Nephron (organoid): ENCODE measurements around the gene ACTC1.
"Not testable (repeated sequence)": the region's sequence is repeated elsewhere in the genome, so short reads cannot be mapped to it uniquely, and the experiment has no call there.

Experiments used
- H3K27ac Mint-ChIP-seq, 3 experiments: 2 replicates each; pipeline ENCODE4 v1.8.0; 2020; ENCODE audit warnings: mixed read lengths in 3 of 3, mild to moderate bottlenecking in 2 of 3, moderate library complexity in 1 of 3
- H3K27me3 Mint-ChIP-seq: 2 replicates; pipeline ENCODE4 v1.8.0; 2021; ENCODE audit warnings: low read depth, mild to moderate bottlenecking, moderate library complexity, mixed read lengths
- H3K36me3 Mint-ChIP-seq: 2 replicates; pipeline ENCODE4 v1.8.0; 2020; ENCODE audit warnings: low read depth, mixed read lengths
- H3K4me1 Mint-ChIP-seq: 2 replicates; pipeline ENCODE4 v1.8.0; 2020; ENCODE audit warnings: mixed read lengths
- H3K4me3 Mint-ChIP-seq, 3 experiments: 2 replicates each; pipeline ENCODE4 v1.8.0; 2020; ENCODE audit warnings: mild to moderate bottlenecking in 3 of 3, mixed read lengths in 3 of 3, moderate library complexity in 2 of 3
- H3K9me3 Mint-ChIP-seq: 2 replicates; pipeline ENCODE4 v1.8.0; 2020; ENCODE audit warnings: mixed read lengths
- CTCF ChIP-seq, 3 experiments: fragments of 200-600 bp; sonication (generic); IDR thresholded peaks; one replicate each; pipeline ENCODE4 v1.5.0; 2021; ENCODE audit warnings: antibody characterized with exemption in 3 of 3; ENCODE audit not compliant: unreplicated experiment in 3 of 3

ACTC1 gene

GRCh38 chr15:34821831-34822230 lies 26.5 kb upstream of the ACTC1 start:
- Mint-ChIP-seq H3K27me3 (peaks cover 12% of the 10 kb centered on the region), H3K27ac (no peak overlapping the region), H3K36me3 (no peaks in the 10 kb centered on the region), H3K9me3 (no peaks in the 10 kb centered on the region), H3K4me3 (no peak overlapping the region), H3K4me1 (no peaks in the 10 kb centered on the region)
- TF ChIP-seq CTCF (IDR thresholded peaks at IDR 0.05; ENCODE audit: unreplicated experiment in 3 of 3) = no peak

GRCh38 chr15:34820110-34820509 lies 24.8 kb upstream of the ACTC1 start:
- H3K27ac Mint-ChIP-seq = no peak overlapping the region
- no peak overlapping the region for H3K4me3 Mint-ChIP-seq
- H3K36me3 Mint-ChIP-seq = no peaks in the 10 kb centered on the region
- H3K27me3 Mint-ChIP-seq = peaks cover 9% of the 10 kb centered on the region
- no peaks in the 10 kb centered on the region for H3K9me3 Mint-ChIP-seq
- no peak for TF ChIP-seq CTCF (IDR thresholded peaks at IDR 0.05; ENCODE audit: unreplicated experiment in 3 of 3)
- no peaks in the 10 kb centered on the region for H3K4me1 Mint-ChIP-seq

GRCh38 chr15:34818526-34818925 lies 23.2 kb upstream of the ACTC1 start:
- Mint-ChIP-seq H3K27me3 (peaks cover 13% of the 10 kb centered on the region), H3K36me3 (no peaks in the 10 kb centered on the region), H3K4me3 (no peak overlapping the region), H3K9me3 (peaks cover 3% of the 10 kb centered on the region), H3K27ac (no peak overlapping the region), H3K4me1 (peaks cover 4% of the 10 kb centered on the region)
- TF ChIP-seq CTCF (IDR thresholded peaks at IDR 0.05; ENCODE audit: unreplicated experiment in 3 of 3) = no peak

GRCh38 chr15:34815836-34816235 lies 20.5 kb upstream of the ACTC1 start:
- no peak for TF ChIP-seq CTCF (IDR thresholded peaks at IDR 0.05; ENCODE audit: unreplicated experiment in 3 of 3)
- Mint-ChIP-seq H3K4me3 (no peak overlapping the region), H3K27ac (no peak overlapping the region), H3K36me3 (no peaks in the 10 kb centered on the region), H3K4me1 (peaks cover 14% of the 10 kb centered on the region), H3K9me3 (peaks cover 3% of the 10 kb centered on the region), H3K27me3 (peaks cover 10% of the 10 kb centered on the region)

- no peak overlapping the region for H3K27ac Mint-ChIP-seq
- no peaks in the 10 kb centered on the region for H3K36me3 Mint-ChIP-seq
- TF ChIP-seq CTCF (IDR thresholded peaks at IDR 0.05; ENCODE audit: unreplicated experiment in 3 of 3) = no peak
These were observed 18.3 kb upstream of the ACTC1 start for GRCh38 chr15:34813446-34814190.

GRCh38 chr15:34812868-34813365 lies 17.6 kb upstream of the ACTC1 start:
- Mint-ChIP-seq H3K27ac (peak overlapping the region in 2 of 3 experiments; percentile 66 to 67), H3K4me1 (peaks cover 20% of the 10 kb centered on the region)
- not testable (repeated sequence) for H3K27me3 Mint-ChIP-seq, H3K36me3 Mint-ChIP-seq, H3K9me3 Mint-ChIP-seq, H3K4me3 Mint-ChIP-seq

More at GRCh38 chr15:34813446-34814190, 18.3 kb upstream of the ACTC1 start:
- H3K27me3 Mint-ChIP-seq = peaks cover 3% of the 10 kb centered on the region
- H3K4me3 Mint-ChIP-seq = no peak overlapping the region
- H3K9me3 Mint-ChIP-seq = peaks cover 3% of the 10 kb centered on the region
- peaks cover 20% of the 10 kb centered on the region for H3K4me1 Mint-ChIP-seq
